ENCODE results near the gene SERPINA5.

SERPINA5 gene

GRCh38 chr14:94555991-94556390 is 25.2 kb upstream of the SERPINA5 start:
- DNase-seq: no peak

DNA sequence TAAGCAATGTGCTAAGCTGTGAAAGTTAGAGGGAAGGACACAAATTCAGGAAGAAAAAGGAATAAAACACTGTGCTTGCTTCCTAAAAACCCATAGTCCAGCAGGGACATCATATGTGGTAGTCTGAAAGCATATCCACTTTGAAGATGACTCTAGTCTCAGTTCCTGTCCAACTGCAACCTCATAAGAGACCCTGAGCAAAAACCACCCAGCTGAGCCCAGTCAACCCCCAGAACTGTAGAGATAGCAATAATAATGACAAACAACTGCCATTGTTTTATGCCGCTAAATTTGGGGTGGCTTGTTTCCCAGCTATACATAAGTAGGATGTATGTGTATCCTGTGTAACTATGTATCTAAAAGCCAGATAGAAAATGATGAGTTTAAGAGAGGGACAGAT is 23.9 kb upstream of the SERPINA5 start:
- DNase-seq: no peak

DNA sequence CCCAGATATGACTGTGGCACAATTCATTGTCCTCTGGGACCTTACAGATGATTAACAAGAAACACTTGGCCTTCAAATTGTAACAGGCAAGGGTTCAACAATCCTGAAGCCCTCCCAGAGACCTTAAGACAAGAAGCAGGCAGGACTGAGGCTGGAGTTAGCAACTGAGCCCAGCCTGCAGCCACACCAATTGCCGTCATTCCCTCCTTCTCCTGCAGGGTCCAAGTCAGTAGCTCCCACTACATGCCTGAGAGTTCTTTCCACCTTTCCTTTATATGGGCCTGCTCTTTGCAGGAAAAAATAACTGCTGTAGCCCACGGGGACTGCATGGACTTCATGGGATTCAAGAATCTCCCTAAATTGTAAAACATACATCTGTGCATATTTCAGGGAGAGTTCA is 22.4 kb upstream of the SERPINA5 start:
- no peak for DNase-seq

GRCh38 chr14:94559638-94560290 is 21.5 kb upstream of the SERPINA5 start:
- DNase-seq: no peak

DNA sequence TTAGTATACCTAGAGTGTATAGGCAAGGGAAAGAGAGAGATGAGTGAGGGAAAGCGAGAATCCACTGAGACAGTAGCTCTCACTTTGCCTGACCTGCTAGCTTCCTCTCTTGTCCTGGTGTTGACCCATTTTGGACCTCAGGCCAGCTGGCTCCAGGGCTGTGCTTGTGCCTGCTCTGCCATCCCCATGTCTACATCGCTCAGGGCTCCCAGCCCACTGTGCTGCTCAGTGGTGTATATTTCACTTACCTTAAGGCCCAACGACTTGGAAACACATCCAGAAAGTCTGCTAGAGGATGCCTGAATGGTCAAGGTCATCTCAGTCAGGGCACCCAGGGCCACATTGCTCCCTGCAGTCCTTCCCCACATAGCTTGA is 20.9 kb upstream of the SERPINA5 start:
- DNase-seq: no peak

DNA sequence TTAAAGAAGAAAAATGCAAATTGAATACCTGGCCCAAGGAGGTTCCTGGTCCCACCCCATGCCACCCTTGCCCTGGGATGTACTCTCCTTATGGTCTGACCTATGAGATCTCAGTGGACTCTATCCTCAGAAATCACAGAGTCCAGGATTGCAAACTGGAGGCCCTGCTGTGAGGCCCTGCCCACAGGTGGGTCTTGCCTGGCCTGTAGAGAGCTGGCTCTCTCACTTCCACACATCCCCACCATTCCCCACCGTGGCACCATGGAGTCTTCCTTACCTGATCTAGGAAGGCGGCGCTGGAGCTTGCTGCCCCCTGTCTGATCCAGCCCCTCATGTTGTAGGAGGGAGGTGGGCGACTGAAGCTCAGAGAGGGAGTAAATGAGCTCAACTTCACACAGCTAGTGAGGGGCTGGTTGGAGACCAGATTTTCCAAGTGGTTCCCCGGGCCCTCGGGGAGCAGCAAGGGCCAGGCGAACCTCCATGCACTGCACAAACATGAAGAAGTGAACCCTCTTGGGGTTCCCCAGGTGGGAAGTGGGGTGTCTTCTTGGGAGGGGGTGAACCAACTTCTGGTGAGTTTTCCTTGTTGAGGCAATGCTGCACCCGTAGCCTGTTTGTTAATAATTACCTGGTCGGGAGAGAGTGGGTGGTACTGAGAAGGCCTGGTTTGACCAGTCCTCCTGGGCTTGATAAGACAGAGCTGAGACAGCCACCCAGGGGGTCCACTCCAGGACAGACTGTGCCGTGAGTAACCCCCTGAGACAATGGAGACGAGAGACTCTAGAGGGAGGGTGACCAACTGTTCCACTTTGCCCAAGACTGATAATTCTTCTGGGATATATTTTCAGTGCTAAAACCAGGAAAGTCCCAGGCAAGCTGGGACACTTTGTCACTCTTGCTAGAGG is 20.2 kb upstream of the SERPINA5 start, which contains the start of gene SERPINA4:
SERPINA4 (plus strand) TSS at position 692 of the 905 bp plus-strand sequence. CDS start 2,041 bp downstream, outside the sequence.
- no peak for DNase-seq

DNA sequence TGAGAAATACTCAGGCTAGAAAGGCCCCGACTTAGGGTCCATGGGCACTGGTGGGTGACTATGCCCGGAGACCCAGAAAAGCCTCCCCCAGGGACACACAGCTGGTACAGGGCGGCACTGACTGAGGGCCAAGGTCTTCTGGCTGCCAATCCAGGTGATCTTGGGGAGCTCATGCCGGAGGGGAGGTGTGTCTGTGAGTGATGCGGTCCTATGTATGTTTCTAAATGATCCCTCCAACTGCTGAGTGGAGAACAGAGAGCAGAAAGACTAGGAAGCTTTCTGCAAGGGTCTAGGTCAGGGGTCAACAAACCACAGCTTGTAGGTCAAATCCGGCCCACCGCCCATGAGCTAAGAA is 19.6 kb upstream of the SERPINA5 start:
- DNase-seq: no peak

DNA sequence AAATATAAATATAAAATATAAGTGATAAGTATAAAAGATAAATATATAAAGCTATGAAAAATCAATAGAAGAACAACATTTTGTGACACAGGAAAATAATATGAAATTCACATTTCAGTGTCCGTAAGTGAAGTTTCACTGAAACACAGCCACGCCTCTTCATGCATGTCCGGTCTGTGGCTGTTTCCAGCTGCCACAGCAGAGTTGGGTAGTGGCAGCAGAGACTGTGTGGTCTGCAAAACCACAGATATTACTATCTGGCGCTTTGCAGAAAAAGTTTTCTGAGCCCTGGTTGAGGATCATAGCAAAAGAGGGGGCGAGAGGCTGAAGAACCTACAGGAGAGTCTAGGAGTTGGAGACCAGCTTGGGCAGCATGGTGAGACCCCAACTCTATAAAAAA is 19.2 kb upstream of the SERPINA5 start:
- no peak for DNase-seq

DNA sequence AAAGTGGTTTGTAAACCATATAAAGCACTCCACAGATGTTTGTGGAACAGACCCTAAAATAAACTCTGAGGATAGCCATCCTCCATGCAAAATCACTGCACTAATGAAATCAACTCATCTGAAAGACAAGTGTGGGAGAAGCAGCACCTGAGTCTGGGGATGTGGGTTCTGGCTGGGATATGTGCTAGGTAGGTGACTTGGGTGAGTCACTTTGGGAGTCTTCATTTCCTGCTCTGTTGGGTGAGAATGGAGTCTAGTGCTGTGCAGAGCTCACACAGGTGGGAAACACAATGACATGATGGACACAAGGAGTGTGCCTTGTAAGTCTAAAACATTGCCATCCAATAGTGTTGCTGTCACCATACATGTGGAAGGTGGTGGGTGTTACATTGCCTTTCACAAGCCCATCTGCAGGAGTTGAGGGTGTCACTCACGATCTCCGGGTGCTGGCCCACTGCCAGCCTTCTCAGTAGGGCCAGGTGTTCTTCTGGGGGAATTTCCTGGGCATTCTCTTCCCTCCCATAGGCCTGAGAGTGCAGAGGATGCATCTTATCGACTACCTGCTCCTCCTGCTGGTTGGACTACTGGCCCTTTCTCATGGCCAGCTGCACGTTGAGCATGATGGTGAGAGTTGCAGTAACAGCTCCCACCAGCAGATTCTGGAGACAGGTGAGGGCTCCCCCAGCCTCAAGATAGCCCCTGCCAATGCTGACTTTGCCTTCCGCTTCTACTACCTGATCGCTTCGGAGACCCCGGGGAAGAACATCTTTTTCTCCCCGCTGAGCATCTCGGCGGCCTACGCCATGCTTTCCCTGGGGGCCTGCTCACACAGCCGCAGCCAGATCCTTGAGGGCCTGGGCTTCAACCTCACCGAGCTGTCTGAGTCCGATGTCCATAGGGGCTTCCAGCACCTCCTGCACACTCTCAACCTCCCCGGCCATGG is 18.0 kb upstream of the SERPINA5 start:
- DNase-seq: no peak

GRCh38 chr14:94564381-94564780 is 16.8 kb upstream of the SERPINA5 start:
- no peak for DNase-seq

GRCh38 chr14:94568186-94568585 is 13.0 kb upstream of the SERPINA5 start:
- no peak for DNase-seq

GRCh38 chr14:94569381-94570001 is 11.7 kb upstream of the SERPINA5 start:
- DNase-seq: no peak

DNA sequence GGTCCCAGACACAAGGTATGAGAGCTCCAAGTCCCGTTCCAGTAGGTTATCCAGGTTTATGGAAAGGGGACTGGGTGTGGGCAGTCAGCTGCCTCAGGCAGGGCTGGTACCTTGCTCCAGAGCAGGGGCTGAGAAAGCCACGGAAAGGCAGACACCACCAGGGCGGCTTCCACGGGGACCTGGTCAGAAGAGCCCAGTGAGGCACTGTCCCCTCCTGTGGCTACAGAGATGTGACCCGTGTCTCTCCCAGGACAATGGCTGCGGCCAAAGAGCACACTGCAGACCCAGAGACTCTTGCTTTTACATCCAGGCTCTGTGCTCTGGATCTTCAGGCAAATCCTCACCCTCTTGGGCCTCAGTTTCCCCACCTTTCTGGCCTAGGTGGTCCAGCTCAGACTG is 11.2 kb upstream of the SERPINA5 start:
- no peak for DNase-seq

DNA sequence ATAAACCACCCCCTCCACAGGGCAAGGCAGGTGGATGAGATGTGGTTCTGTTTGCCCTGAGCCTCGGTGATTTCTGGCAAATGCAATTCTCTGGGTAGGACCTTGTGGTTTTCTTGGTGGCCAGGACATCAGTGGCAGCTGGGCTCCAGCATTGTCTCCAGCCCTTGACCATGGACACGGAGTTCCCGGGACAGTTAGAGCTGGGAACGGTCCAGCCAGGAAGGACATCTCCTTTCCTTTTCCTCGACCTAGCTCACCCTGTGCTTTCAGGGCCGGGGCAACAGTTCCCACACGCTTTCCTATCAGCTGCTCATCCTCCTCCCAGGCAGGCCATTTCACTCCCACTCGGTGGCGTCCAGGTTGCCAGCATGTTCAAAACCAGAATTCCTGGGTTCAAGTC is 10.8 kb upstream of the SERPINA5 start:
- DNase-seq: no peak

- DNase-seq: no peak
Observed at GRCh38 chr14:94571395-94571794, 9.8 kb upstream of the SERPINA5 start.

DNA sequence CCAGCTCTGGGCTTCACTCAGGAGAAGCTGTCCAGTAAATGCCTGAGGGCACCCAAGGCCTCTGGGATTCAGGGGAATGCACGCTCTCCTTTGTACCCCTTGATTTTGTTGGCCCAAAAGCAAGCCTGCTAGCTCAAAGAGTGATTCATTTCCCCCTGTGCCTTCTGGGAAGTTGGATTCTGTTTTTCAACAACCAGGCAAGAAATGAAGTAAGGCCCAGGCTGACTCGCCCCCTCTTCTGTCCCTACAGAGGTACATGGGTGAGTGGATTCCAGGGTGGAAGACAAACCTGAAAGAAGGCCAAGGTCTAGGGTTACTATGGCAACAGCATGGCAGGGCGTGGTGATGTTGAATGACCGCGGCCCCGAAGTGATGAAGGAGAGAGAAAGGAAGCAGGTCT is 9.3 kb upstream of the SERPINA5 start:
- DNase-seq: peak; percentile 32

DNA sequence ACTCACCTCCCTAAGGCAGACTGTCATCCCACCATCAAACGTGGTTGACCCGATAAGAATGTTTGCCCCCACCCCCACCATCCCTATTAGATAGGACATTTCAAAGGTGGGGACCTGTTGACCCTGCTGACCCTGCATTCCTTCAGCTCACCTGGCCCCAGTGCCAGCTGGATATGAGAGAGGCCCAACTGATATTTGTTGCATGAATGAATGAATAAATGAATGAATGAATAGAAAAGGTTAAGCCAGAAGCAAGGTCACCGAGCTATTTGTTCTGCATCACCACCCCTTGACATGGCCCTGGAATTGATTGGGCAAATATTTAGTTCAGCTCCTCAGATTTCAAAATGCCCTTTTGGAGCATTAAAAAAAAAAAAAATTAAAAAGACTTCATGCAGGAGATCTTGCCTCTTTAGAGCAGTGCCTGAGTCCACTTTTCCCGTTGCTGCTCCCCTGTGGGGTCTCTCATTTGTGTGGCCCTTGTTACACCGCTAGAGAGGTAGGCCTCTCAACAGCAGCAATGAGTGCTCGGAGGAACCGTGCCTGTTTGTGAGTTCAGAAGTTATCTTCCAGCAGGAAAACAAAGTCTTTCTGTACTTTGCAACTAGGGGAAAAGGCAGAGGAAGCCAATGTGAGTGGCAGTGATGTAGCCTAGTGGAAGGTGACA is 8.5 kb upstream of the SERPINA5 start:
- DNase-seq: no peak

GRCh38 chr14:94573475-94574277 is 7.5 kb upstream of the SERPINA5 start:
- DNase-seq: no peak

DNA sequence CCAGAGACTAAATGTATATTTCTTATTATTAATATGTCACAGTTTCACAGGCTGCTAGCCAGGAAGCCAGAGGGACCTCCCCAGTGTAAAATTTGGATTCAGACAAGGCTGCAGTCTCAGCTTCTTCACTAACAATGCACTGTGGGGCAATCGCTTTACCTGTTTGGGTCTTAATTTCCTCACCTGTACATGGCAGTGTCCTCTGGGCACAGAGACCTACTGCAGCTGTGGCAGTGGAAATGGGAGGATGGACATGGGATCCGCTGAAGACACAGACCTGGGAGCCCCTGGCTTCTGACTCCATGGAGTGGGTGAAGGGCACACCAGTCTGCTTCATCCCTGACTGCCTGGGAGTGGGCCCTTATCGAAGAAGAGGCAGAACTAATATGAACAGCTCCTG is 6.9 kb upstream of the SERPINA5 start:
- DNase-seq: no peak

GRCh38 chr14:94575730-94576585 is 5.3 kb upstream of the SERPINA5 start:
- DNase-seq: peak; percentile 51

Measured in fibroblast of upper back skin (primary cell).